ENCODE measurements around the gene MXRA8. TPM values are rescaled to one million over a fixed set of nuclear protein-coding genes. Genes with fewer than 3 reads are reported as not detected.
A peak's percentile ranks its signal among the peaks of the same experiment; 100 is the strongest.

The MXRA8 gene
- total and polyA plus RNA-seq, 9 of the 15 experiments (the other 6 are each of a cell fraction or from before 2014, with no cell fraction given) = 0.66 to 11.3 (median 6.3) TPM

DNA sequence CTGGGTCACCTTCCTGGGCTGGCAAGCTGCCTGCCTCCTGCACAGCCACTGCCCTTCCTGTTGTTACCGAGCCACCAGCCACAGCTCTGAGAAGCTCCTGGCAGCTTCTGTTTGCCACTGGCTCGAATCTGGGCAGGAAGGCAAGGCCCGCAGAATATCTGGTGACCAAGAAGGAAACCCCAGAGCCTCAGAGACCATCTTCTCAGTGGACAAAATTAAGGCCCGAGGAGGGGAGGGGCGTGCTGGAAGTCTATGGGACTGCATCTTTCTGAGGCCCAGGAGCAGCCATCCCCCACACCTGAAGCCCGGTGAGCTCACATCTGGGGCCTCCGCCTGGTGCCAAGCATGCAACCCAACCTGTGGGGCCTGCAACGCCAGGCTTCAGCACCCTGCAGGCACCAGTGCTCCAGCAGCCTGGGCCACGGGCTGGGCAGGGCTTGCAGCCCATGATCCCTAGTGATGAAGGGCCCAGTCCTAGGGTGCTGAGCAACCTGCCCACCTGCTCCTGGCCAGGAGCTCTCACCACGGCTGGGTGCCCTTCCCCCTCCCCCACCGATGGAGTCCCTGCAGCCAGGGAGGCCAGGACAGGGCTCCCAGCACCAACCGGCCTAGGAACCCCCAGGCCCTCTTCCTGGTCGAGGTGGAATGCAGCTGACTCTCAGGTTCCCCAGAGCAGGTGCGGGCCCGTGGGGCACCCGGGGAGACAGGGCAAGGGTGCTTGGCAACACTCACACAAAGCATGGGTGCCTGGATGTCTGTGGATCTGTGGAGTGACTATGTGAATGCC is 32.9 kb downstream of the MXRA8 start (continued):
- TF ChIP-seq, protein P1, sequence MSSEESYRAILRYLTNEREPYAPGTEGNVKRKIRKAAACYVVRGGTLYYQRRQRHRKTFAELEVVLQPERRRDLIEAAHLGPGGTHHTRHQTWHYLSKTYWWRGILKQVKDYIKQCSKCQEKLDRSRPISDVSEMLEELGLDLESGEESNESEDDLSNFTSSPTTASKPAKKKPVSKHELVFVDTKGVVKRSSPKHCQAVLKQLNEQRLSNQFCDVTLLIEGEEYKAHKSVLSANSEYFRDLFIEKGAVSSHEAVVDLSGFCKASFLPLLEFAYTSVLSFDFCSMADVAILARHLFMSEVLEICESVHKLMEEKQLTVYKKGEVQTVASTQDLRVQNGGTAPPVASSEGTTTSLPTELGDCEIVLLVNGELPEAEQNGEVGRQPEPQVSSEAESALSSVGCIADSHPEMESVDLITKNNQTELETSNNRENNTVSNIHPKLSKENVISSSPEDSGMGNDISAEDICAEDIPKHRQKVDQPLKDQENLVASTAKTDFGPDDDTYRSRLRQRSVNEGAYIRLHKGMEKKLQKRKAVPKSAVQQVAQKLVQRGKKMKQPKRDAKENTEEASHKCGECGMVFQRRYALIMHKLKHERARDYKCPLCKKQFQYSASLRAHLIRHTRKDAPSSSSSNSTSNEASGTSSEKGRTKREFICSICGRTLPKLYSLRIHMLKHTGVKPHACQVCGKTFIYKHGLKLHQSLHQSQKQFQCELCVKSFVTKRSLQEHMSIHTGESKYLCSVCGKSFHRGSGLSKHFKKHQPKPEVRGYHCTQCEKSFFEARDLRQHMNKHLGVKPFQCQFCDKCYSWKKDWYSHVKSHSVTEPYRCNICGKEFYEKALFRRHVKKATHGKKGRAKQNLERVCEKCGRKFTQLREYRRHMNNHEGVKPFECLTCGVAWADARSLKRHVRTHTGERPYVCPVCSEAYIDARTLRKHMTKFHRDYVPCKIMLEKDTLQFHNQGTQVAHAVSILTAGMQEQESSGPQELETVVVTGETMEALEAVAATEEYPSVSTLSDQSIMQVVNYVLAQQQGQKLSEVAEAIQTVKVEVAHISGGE (CRISPR knock-in tag; IDR thresholded peaks at IDR 0.05) = no peak
- TF ChIP-seq NUFIP1 (IDR thresholded peaks at IDR 0.05; ENCODE audit: partially characterized antibody) (no peak), MEF2A (IDR thresholded peaks at IDR 0.05; ENCODE audit: control insufficient read depth, low read depth, low read length) (no peak), FOXP1 (CRISPR knock-in tag; IDR thresholded peaks at IDR 0.05) (0 out of 2 replicates have a peak, but pooled peaks have one; percentile 62)
